ENCODE measurements around the gene ACER1.
A peak's percentile ranks its signal among the peaks of the same experiment; 100 is the strongest.
"Not testable (repeated sequence)": the region's sequence is repeated elsewhere in the genome, so short reads cannot be mapped to it uniquely, and the experiment has no call there.

ACER1 gene

DNA sequence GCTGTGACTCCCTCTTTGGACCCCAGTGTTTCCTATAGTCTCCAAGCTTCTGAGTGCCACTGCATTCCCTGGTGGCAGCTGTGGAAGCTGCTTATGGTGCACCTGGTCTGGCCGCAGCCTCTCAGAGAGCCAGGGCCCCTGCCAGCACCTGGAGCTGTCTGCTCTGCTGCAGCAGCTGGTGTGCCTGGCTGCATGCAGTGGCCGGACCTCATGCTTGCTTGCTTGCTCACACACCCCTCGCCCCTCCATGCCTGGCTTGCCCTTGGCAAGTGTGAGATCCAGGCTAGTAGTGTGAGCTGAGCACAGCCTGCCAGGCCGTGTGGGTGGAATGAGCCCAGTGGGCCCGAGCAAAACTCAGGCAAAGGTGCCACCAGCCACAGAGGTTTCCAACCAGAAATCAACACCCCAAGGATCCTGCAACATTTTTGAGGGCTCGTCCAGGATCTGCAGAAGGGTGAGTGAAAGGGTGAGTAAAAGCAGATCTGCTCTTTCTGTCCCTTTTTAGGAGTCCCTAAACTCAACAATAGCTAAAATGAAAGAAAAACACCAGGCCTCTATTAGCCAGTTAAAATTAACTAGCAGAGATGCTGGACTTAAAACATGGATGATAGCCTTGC is 46.0 kb downstream of the ACER1 start:
- DNase-seq (ENCODE audit: low spot score), result no peak

DNA sequence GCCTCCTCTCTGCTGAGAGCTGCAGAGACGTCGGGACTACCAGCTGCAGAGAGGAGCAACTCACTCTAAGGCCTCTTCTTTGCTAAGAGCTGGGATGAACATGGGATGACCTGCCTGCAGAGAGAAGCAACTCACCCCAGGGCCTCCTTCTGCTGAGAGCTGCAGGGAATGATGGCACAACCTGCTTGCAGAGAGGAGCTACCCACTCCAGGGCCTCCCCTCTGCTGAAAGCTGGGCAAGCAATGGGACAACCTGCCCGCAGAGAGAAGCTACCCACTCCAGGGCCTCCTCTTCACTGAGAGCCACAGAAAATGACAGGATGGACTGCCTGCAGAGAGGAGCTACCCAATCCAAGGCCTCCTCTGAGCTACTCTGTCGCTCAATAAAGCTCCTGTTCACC is 46.7 kb downstream of the ACER1 start:
- no peak for DNase-seq (ENCODE audit: low spot score)

DNA sequence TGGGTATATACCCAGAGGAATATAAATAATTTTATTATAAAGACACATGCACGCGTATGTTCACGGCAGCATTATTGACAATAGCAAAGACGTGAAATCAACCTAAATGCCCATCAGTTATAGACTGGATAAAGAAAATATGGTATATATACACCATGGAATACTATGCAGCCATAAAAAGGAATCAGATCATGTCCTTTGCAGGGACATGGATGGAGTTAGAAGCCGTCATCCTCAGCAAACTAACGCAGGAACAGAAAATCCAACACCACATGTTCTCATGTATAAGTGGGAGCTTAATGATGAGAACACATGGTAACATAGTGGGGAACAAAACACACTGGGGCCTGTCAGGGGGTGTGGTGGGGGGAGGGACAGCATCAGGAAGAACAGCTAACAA is 51.0 kb downstream of the ACER1 start:
- not testable (repeated sequence) for DNase-seq (ENCODE audit: low spot score)

DNA sequence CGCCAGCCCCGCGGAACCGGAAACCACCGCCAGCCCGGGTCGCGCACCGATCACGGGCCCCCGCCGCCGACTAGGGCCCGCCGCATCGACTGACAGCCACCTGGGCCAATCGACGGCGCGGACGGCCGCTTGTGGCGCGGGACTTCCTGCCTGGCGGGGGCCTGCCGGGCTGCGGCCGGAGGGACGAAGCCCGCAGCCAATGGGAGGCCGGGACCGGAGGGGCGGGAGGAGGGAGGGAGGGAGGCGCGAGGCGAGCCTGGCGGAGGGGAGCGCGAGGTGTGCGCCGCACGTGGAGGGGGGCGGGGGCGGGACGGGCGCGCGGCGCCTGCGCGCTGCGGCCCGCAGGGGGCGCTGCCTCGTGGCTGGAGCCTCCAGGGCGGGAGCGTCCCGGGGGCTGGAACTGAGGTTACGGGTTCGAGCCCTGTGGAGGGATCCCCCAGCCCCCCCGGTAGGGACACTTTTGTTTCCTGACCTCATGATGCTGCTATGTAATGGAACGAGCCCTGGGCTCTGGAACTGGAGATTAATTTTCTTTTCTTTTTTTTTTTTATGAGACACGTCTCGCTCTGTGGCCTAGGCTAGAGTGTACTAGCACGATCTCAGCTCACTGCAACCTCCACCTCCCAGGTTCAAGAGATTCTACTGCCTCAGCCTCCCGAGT is 53.4 kb downstream of the ACER1 start, which contains the start of gene MLLT1:
MLLT1 (minus strand) TSS at position 45 of the 661 bp plus-strand sequence. CDS start 191 bp downstream, outside the sequence.
- peak; percentile 100 for DNase-seq (ENCODE audit: low spot score)

DNA sequence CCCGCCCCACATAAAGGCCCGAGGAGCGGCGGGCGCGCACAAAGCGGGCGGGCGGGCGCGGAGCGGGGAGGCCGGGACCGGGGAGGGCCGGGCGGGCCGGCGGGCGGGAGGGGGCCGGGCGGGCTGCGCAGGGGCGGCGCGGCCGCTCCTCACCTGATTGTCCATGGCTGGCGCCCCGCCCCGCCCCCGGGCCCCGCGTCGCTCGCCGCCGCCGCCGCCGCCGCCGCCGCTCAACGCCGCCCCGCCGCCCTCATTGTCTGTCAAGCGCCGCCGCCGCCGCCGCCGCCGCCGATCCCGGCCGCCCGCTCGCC is 53.8 kb downstream of the ACER1 start:
- no peak for DNase-seq (ENCODE audit: low spot score)

DNA sequence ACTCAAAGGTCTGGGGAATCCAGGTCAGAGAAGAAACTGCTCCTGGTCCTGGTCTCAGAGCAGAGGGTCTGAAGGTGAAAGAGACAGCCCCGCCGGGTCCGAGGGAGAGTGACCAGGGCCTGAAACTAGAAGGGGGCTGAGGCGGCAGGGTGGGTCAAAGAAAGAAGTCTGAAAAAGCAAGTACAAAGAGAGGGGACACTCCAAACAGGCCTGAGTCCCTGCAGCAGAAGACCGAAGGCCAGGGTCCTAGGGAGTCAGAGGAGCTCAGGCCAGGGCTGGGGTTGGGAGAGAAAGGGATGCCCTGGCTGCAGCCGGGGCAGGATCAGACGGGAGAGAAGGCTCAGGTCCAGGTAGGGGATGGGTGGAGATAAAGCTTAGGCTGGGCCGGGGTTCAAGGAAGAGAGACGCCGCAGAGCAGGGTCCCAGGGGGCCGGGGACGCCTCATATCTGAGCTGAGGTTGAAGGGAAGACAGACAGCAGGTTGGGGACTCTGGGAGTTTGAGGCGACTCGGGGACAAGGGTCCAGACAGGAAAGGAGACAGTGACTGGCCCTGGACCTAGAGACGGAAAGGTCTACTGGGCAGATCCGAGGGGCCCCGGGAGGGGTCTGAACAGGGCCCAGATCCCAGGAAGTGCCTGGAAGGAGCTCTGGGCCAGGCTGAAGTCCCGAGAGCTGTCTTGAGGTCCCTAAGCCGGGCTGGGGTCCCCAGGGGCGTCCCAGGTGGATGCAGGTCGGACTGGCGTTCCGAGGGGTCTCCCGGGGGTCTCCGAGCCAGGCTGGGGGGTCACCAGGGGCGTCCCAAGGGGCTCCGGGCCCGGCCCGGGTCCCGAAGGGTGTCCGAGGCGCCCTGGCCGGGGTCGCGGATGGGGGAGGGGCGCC is 54.4 kb downstream of the ACER1 start:
- no peak for DNase-seq (ENCODE audit: low spot score)

DNA sequence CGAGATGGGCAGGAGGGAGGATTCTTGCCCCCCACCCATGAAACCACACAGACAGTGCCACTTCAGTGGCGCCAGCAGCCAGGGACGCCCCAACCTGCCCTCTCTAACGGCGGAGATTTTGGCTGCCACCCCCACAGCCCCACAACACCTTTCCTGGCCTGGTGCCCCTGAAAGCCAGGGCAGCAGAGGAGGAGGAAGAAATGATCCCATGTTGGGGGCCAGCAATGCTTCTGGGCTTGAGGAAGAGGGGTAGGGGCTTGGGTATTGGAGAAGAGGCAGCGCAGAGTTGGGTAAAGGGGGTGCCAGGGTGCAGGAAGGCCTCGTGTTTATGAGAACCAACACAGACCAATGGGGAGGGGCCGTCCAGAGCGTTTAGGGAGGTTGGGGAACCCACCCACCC is 55.4 kb downstream of the ACER1 start:
- no peak for DNase-seq (ENCODE audit: low spot score)

DNA sequence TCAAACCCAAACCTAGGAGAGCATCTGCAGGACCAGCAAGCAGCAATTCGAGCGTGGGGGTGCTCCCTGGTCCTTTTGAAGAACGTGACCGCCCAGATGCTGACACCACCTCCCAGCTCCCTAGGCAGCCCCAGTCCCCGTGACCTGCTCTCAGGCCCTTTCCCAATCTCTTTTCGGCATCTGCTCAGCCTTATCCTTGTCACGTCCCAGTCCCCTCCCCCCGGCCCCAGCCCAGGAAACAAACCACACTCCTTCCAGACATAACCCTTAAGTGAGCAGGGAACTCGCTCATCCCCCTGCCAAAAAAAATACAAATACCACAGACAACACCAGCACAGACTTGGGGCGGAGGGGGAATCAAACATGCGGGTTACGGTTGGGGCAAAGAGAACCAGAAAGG is 57.0 kb downstream of the ACER1 start:
- DNase-seq (ENCODE audit: low spot score), result peak; percentile 80

DNA sequence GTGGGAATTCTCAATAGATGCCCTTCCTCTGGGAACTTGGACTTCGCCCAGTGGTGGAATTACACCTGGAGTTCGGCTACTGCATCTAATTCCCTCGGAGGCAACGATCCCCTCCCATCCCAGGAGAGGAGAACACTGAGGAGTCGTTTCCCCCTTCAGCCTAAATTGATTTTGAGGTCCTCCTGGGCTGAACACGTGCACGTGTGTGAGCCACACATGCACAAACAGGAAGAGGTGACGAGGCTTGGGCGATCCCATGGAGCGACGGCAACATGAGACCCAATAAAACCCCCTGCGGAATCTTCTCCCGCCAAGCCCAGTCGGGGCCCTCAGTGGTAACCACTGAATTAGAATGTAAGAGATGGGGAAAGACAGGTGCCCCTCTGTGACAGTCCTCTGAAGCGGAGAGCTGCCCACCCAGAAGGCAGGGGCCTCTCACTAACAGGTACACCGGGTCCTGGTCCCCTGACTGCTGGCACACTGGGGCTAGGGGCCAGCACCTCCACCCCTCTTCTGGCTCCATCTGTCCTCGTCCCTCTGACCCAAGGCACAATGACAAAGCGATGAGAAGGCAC is 58.2 kb downstream of the ACER1 start:
- no peak for DNase-seq (ENCODE audit: low spot score)

DNA sequence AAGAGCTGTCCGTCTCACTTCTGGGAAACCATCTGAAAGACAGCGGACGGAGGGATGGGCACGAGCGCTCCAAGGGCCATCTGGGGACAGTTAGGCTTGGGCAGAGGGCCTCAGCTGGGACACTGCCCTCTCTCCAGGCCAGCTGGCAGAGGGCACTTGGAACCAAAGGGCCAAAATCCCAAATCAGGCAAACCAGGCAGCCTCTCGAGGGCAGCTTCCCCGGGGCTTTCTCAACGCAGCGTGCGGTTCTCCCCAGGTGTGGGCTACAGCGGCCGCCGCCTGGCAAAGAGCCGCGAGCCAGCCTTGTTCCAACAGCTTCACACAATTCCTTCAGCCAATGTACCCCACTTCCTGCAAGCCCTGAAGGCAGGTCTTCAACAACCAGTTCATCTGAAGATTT is 58.7 kb downstream of the ACER1 start:
- DNase-seq (ENCODE audit: low spot score), result no peak

DNA sequence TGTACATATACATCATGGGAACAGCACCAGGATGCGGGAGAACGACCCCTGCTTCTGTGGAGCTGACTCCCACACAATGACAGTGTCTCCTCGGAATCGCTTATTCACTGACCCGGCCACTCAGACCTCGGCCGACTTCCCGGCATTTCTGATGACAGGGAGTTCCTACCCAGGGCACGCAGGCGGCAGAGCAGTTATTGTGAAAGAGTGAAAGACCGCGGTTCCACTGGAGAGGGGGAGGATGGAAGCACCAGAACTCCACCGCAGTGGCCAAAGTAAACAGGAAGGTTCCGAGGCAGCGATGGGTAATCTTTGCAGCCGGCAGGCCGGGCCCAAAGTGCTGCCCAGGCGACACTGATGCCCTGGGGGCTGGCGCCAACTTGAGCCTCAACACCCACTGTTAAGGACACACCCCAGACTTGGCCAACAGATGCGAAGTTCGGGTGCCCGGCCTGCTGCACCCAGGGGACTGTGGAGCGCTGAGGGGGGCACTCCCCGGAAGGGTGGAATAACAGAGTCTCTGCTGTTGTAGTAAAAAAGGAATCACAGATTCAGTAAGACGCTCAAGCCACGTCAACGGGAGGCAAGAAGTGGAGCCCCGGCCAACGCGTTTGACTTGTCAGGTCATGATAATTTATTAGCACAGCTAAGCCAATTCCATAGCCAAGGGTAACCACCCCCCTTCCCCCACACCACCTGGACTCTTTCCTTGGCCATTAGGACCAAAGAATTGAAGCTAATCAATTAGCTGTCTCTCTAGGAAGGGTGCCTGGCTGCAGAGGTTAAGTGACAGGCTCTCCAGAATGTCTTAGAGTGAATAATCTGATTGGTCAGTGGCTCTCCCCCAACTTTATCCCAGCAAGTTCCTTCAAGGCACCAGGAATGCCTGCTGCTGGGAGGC is 59.5 kb downstream of the ACER1 start:
- peak; percentile 92 for DNase-seq (ENCODE audit: low spot score)

DNA sequence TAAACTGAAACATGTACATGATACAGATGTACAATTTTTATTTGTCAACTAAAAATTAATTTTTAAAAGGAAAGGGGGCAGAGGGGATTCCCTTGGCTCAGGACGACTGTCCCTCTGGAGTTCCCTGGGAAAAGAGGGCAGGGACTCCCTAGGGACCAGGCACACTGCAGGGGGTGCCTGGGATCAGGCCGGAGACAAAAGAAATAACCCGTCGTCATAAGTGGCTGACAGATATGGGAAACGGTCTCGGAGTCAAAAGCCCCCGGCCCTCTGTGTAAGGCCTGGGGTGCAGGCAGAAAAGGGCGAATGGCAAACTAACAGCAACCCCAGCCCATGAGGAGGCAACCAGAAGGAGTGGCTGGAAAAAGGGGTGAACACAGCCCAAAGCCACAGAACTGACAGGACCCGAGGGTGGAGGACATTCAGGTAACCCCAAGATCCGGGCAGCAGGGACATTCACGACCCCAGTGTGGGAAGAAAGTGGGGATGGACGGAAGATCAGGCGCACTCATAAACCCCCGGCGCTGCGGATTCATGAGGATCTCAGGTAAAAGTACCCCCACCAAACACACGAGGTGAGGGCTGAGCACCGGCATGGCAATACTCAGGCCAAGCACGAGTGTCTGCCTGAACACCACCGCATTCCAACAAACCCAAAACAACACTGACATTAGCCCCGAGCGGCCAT is 60.4 kb downstream of the ACER1 start:
- DNase-seq (ENCODE audit: low spot score), result no peak

DNA sequence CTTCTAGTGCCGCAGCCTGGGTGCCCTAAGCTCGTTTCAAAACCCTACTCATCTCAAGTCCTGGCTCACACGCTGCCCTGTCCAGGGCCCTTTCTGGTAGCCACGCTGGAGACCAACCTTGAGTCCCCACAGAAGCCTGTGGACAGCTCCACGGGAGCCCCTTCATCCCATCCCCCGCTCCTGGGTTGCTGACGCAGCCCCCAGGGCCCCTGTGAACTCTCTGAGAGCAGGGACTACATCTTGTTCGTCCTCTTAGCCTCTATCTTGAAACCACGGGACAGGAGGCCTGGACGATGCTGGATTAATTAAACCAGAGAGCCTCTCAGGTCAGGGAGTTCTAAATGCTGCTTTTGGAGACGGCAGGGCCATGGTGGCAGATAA is 61.0 kb downstream of the ACER1 start:
- no peak for DNase-seq (ENCODE audit: low spot score)

DNA sequence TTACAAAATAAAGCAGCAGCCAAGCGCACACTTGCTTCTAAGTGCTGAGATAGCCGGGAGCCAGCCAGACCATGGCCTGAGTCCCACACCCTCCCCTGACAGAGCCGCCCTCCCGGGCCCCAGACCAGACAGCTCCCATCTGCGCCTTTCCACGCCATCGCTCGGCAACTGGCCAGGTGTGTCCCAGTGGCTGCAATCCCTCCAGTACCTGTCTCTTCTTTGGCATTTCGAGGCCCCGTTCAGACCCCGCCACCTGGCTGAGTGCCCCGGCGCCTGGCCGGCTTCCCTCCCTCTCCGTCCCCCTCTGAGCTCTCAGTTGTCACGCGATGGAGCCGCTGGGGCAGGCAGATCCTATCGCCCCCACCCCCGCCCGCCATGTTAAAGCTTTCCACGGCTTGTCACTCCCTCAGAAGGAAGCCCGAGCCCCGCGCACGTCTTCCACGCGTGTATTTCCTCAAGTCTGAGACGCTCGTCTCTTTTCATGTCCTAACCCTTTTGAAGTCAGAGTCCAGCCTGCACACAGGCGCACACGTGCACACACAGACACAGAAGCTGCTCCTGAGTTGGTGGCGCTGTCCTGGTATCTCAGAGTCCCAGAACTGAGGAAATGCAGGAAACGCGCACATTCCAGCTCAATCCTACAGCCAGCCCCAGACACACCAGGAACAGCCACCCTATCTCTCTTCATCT is 61.5 kb downstream of the ACER1 start:
- peak; percentile 90 for DNase-seq (ENCODE audit: low spot score)

DNA sequence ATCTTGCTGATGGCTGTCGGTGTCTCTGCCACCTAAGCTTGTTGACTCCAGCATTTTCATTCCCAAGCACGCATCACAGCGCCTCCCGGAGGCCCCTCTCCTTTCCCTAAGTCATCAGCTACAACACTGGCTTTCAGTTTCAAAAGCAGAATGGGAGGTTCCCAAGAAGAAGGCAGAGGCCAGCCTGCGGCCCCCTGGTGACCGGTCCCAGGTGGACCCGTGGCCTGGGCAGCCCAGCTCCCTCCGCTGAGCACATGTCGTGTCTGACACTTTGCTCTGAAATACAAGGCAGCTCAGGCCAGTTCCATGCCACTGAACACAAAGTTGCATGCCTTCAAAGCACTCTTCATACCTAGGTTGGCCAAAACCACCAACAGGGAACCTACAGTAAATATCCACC is 62.2 kb downstream of the ACER1 start:
- peak; percentile 63 for DNase-seq (ENCODE audit: low spot score)

DNA sequence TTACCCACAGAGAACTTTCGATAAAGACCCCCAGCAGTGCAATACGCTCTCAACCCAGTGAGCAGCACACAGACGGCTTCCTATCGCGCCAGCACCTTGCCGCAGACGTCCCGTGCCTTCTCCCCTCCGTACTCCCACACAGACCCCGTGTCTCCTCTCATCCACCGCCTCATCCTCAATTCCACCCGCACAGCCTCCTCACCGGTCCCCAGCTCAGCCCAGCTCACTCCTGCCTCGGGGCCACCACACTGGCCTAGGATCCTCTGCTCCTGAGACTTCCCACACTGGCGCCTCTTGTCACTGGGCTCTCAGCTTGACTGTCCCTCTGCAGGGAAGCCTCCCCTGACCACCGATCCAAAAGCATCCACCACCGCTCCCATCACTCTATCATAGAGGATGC is 62.6 kb downstream of the ACER1 start:
- DNase-seq (ENCODE audit: low spot score), result no peak

DNA sequence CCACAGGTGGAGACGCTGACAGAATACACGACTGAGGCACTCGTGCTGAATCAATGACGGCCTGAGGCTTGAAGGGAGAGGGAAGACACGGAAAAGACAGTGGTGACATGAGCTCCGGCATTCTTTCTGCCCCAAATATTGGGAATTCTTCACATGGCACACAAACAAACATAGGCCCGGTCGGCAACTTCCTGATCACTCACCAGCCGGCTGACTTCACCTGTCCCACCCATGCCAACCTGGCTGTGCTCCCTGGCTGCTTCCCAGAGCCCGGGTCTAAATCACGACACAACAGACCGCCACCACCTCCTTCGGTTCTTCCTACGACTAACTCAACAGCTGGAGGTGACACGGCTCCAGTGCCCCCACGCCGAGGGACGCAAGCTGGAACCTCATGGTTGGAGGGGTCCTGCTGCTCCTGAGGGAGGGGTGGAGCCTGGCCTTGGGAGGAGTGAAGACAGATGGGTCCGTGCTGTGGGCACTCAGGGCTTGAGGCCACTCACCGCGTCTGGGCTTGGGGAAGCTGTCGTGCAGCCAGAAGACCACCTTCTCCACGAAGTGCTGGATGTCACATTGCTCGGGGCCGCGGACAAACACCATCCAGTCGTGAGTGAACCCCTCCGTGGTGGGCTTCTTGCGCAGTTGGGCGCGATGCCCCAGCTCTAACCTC is 63.2 kb downstream of the ACER1 start:
- DNase-seq (ENCODE audit: low spot score), result no peak

DNA sequence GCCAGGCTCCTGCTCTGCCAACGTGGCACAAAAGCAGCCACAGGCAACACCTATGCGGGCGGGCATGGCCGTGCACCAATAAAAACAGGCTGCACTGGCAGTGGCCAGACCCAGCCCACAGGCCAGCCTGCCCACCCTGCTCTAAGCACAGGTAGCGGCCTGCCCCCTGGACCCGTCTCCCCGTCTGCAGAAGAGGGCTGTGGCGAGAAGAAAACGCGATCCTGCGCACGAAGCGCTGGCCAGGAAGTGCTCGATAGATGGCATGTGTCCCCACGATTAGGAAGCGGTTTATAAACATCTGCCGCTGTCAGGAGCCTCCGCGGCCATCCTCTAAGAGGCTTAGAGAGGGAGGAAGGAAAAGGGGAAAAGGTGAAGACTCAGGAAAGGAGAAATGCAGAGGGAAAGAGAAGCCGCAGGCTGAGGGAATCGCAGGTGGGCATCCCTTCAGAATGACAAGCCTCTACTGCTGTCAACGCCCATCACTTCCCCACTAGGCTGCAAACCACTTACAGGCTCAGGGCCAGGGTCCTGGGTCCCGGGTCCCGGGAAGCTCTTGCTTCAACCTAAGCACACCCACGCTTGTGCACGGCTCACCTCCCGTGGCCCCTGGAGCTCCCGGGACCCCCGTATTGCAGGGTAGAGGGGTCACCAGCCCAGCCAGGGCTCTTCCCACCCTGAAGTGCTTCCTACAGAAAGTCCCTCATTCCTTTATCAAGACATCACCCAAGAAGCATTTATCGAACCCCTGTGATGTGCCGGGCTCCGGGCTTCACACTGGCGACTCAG is 64.1 kb downstream of the ACER1 start:
- no peak for DNase-seq (ENCODE audit: low spot score)

DNA sequence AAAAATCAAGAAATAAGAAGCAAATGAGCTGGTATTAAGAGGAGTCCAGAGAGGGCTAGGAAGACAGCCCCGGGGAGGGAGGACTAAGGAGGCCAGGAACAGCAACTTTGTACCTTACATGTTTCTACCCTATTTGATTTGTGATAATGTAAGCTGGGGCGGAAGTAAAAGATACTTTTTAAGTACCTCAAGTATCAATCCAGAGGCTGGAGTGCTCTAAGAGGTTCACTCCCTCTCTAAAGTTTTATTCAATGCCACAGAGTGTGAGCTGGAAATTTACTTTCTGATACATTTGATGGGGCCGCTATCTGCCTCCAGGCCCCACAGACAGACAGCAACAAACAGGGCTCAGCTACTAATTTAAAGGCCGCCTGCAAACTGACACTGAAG is 65.0 kb downstream of the ACER1 start:
- no peak for DNase-seq (ENCODE audit: low spot score)

All from AG20443 (cell line).